ENCODE measurements around the gene GRIA1.

GRIA1 gene

DNA sequence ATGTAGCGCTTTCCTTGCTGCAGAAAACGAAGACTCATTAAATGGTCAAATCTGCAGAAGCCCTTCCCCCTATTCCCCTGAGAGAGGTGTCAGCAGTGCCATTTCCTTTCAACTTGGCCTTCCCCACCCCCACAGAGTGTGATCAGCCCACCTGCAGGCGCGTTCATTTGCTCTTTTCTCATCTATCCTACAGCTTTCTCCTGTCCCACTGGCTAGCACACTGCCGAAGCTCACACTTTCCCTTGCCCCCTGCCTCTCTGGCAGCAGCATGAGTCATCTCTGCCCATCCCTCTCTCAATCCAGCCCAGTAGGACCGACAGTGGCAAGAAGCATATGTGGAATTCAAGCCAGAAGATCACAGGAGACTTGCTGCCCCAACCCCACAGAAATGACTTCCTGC is 334.4 kb downstream of the GRIA1 start:
- no peak overlapping the region for H3K4me3 ChIP-seq (ENCODE audit: low read length)

DNA sequence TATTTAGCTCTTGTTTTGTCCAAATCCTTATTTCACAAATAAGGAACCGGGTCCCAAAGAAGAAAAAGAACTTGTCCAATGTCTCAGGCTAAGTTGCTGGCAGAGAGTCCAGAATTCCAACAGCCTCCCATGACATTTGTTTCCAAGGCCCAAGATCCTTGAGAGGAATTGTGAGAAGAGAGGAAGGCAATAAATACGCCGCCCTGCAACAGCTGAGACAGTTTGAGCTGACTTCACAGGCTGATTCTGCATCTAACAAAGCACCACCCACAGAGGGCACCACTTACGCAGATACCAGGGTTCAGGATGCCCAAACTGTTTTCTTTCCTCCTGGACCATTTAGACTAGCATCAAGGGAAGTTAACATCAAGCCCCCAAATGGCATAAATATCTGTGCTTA is 336.9 kb downstream of the GRIA1 start:
- no peaks in the 10 kb centered on the region for H3K9me3 ChIP-seq (replicated peaks; ENCODE audit: insufficient read depth, low read length)
- no peaks in the 10 kb centered on the region for H3K4me1 ChIP-seq (ENCODE audit: low read length)
- H3K4me2 ChIP-seq (ENCODE audit: low read depth, low read length): no peak overlapping the region
- no peaks in the 10 kb centered on the region for H3K79me2 ChIP-seq (ENCODE audit: low read length)
- H3F3A ChIP-seq (ENCODE audit: insufficient read depth, low read length): no peaks in the 10 kb centered on the region
- no peak for DNase-seq
- H3K27ac ChIP-seq (ENCODE audit: low read length): no peak overlapping the region
- no peaks in the 10 kb centered on the region for H4K20me1 ChIP-seq (ENCODE audit: insufficient read depth, low read length)
- H2AFZ ChIP-seq (ENCODE audit: low read length): no peak overlapping the region
- no peak overlapping the region for H3K9ac ChIP-seq (ENCODE audit: low read length)
- no peaks in the 10 kb centered on the region for H3K36me3 ChIP-seq (replicated peaks; ENCODE audit: insufficient read depth, low read length)
- H3K9me2 ChIP-seq (replicated peaks; ENCODE audit: insufficient read depth, low read length): no peaks in the 10 kb centered on the region
- H3K4me3 ChIP-seq (ENCODE audit: low read length): no peak overlapping the region
- TF ChIP-seq EZH2phosphoT487 (IDR thresholded peaks at IDR 0.05; ENCODE audit: low read length) (no peak), EZH2 (optimal IDR thresholded peaks at IDR 0.05; ENCODE audit: low read depth, low read length) (no peak)
- TF ChIP-seq, protein P1, sequence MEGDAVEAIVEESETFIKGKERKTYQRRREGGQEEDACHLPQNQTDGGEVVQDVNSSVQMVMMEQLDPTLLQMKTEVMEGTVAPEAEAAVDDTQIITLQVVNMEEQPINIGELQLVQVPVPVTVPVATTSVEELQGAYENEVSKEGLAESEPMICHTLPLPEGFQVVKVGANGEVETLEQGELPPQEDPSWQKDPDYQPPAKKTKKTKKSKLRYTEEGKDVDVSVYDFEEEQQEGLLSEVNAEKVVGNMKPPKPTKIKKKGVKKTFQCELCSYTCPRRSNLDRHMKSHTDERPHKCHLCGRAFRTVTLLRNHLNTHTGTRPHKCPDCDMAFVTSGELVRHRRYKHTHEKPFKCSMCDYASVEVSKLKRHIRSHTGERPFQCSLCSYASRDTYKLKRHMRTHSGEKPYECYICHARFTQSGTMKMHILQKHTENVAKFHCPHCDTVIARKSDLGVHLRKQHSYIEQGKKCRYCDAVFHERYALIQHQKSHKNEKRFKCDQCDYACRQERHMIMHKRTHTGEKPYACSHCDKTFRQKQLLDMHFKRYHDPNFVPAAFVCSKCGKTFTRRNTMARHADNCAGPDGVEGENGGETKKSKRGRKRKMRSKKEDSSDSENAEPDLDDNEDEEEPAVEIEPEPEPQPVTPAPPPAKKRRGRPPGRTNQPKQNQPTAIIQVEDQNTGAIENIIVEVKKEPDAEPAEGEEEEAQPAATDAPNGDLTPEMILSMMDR (IDR thresholded peaks at IDR 0.05; ENCODE audit: low read length): no peak
- H3K27me3 ChIP-seq (replicated peaks; ENCODE audit: insufficient read depth, low read length): no peaks in the 10 kb centered on the region

More for the DNA sequence above, 334.4 kb downstream of the GRIA1 start:
- no peaks in the 10 kb centered on the region for H3K27me3 ChIP-seq (replicated peaks; ENCODE audit: insufficient read depth, low read length)
- H3K9ac ChIP-seq (ENCODE audit: low read length): no peak overlapping the region
- no peaks in the 10 kb centered on the region for H3K4me1 ChIP-seq (ENCODE audit: low read length)
- no peaks in the 10 kb centered on the region for H3K79me2 ChIP-seq (ENCODE audit: low read length)
- H4K20me1 ChIP-seq (ENCODE audit: insufficient read depth, low read length): no peaks in the 10 kb centered on the region
- TF ChIP-seq, protein P1 (IDR thresholded peaks at IDR 0.05; ENCODE audit: low read length): no peak
- TF ChIP-seq EZH2 (optimal IDR thresholded peaks at IDR 0.05; ENCODE audit: low read depth, low read length): no peak
- TF ChIP-seq EZH2phosphoT487 (IDR thresholded peaks at IDR 0.05; ENCODE audit: low read length): no peak
- H3F3A ChIP-seq (ENCODE audit: insufficient read depth, low read length): no peaks in the 10 kb centered on the region
- H3K9me2 ChIP-seq (replicated peaks; ENCODE audit: insufficient read depth, low read length): no peaks in the 10 kb centered on the region
- no peaks in the 10 kb centered on the region for H3K9me3 ChIP-seq (replicated peaks; ENCODE audit: insufficient read depth, low read length)
- H3K4me2 ChIP-seq (ENCODE audit: low read depth, low read length): no peak overlapping the region
- no peaks in the 10 kb centered on the region for H3K36me3 ChIP-seq (replicated peaks; ENCODE audit: insufficient read depth, low read length)
- H3K27ac ChIP-seq (ENCODE audit: low read length): no peak overlapping the region
- DNase-seq: no peak
- no peak overlapping the region for H2AFZ ChIP-seq (ENCODE audit: low read length)

DNA sequence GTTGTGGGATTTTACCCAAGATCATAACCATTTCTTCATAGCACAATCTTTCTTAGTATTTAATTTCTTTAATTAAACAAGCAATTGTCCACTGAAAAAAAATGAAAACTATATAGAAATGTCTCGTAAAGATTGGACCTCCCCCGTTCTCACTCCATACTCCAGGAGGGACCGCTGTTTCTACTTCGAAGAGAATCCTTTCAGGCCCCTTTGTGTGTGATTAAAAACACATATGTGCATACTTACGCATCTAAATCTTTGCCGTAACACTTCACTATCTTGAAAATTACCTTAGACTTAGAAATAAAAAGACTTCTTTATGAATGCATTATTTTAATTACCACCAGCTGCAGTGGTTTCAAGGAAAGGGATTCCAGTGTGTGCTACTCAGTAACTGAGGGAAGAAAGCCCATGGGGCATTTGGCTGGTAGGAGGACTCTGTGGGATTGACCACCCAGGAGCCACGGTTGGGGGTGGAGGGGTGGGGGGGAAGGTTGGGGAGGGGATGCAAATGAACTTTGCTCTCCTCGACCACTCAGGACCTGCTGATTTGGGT is 339.1 kb downstream of the GRIA1 start:
- TF ChIP-seq, protein P1 (IDR thresholded peaks at IDR 0.05; ENCODE audit: low read length): no peak
- TF ChIP-seq EZH2 (optimal IDR thresholded peaks at IDR 0.05; ENCODE audit: low read depth, low read length) (no peak), EZH2phosphoT487 (IDR thresholded peaks at IDR 0.05; ENCODE audit: low read length) (no peak)
- Histone ChIP-seq H3K4me3 (ENCODE audit: low read length) (no peak overlapping the region), H3K4me2 (ENCODE audit: low read depth, low read length) (no peak overlapping the region), H3K36me3 (replicated peaks; ENCODE audit: insufficient read depth, low read length) (no peaks in the 10 kb centered on the region), H2AFZ (ENCODE audit: low read length) (no peak overlapping the region), H3K79me2 (ENCODE audit: low read length) (no peaks in the 10 kb centered on the region), H3F3A (ENCODE audit: insufficient read depth, low read length) (no peaks in the 10 kb centered on the region), H4K20me1 (ENCODE audit: insufficient read depth, low read length) (no peaks in the 10 kb centered on the region), H3K27ac (ENCODE audit: low read length) (no peak overlapping the region), H3K4me1 (ENCODE audit: low read length) (no peaks in the 10 kb centered on the region), H3K27me3 (replicated peaks; ENCODE audit: insufficient read depth, low read length) (no peaks in the 10 kb centered on the region), H3K9ac (ENCODE audit: low read length) (no peak overlapping the region), H3K9me2 (replicated peaks; ENCODE audit: insufficient read depth, low read length) (no peaks in the 10 kb centered on the region), H3K9me3 (replicated peaks; ENCODE audit: insufficient read depth, low read length) (no peaks in the 10 kb centered on the region)
- no peak for DNase-seq

All from MM.1S (cell line).